Osteocyte (in vitro differentiated cells): ENCODE data around the gene C4BPA. TPM values are rescaled to one million over a fixed set of nuclear protein-coding genes. Genes with fewer than 3 reads are reported as not detected.

ENCODE experiments used
- DNase-seq: peaks from one replicate; pipeline ENCODE4 v3.0.0; 2021; ENCODE audit warnings: mixed read lengths; ENCODE audit not compliant: unreplicated experiment; ENCODE audit errors: extremely low spot score
- H3K27ac Mint-ChIP-seq: one replicate; pipeline ENCODE4 v1.8.0; 2021; ENCODE audit warnings: mild to moderate bottlenecking, mixed read lengths; ENCODE audit not compliant: unreplicated experiment
- H3K27me3 Mint-ChIP-seq: one replicate; pipeline ENCODE4 v1.8.0; 2021; ENCODE audit warnings: mixed read lengths; ENCODE audit not compliant: unreplicated experiment
- H3K36me3 Mint-ChIP-seq: one replicate; pipeline ENCODE4 v1.8.0; 2021; ENCODE audit warnings: mixed read lengths; ENCODE audit not compliant: unreplicated experiment
- H3K4me1 Mint-ChIP-seq: one replicate; pipeline ENCODE4 v1.8.0; 2021; ENCODE audit warnings: mixed read lengths; ENCODE audit not compliant: unreplicated experiment
- H3K4me3 Mint-ChIP-seq: one replicate; pipeline ENCODE4 v1.8.0; 2021; ENCODE audit warnings: mild to moderate bottlenecking, moderate library complexity, mixed read lengths; ENCODE audit not compliant: unreplicated experiment
- H3K9me3 Mint-ChIP-seq: one replicate; pipeline ENCODE4 v1.8.0; 2021; ENCODE audit warnings: mixed read lengths; ENCODE audit not compliant: unreplicated experiment
- total RNA-seq: library from RNA; stranded (reverse); gene quantifications from 2 replicates; pipeline ENCODE4 v1.2.1, GENCODE V29; 2021
- TF ChIP-seq, protein P1 (sequence below): fragments of 200-600 bp; sonication (generic); IDR thresholded peaks from 2 replicates; pipeline ENCODE4 v1.5.0; 2021; ENCODE audit warnings: antibody characterized with exemption, mild to moderate bottlenecking, moderate library complexity

Gene C4BPA
- total RNA-seq, 1 donor from 2014 or later: not detected

- Mint-ChIP-seq H3K27ac (no peak overlapping the region), H3K9me3 (no peaks in the 10 kb centered on the region), H3K27me3 (peaks cover 17% of the 10 kb centered on the region), H3K4me1 (no peaks in the 10 kb centered on the region), H3K36me3 (no peaks in the 10 kb centered on the region), H3K4me3 (no peak overlapping the region)
- TF ChIP-seq, protein P1, sequence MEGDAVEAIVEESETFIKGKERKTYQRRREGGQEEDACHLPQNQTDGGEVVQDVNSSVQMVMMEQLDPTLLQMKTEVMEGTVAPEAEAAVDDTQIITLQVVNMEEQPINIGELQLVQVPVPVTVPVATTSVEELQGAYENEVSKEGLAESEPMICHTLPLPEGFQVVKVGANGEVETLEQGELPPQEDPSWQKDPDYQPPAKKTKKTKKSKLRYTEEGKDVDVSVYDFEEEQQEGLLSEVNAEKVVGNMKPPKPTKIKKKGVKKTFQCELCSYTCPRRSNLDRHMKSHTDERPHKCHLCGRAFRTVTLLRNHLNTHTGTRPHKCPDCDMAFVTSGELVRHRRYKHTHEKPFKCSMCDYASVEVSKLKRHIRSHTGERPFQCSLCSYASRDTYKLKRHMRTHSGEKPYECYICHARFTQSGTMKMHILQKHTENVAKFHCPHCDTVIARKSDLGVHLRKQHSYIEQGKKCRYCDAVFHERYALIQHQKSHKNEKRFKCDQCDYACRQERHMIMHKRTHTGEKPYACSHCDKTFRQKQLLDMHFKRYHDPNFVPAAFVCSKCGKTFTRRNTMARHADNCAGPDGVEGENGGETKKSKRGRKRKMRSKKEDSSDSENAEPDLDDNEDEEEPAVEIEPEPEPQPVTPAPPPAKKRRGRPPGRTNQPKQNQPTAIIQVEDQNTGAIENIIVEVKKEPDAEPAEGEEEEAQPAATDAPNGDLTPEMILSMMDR: no peak
- DNase-seq: no peak
Measured at GRCh38 chr1:207097871-207098324, 6.1 kb upstream of the C4BPA start.

DNA sequence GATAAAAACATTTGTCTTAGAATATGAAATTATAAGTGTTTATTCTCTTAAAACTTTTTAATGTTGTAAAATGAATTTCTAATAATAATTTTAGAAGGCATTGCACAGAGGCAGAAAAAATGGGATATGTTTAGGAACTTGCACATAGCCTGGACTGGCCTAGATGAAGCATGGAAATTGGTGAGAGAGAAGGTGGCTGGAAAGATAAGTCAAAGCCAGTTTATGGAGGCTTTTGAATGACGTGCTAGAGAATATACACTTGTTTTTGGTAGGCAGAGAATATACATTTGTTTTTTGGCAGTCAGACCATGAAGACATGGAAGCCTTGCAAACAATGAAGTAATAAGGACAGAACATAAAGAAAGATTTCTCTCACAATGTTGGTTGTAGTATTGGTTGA, 2.3 kb upstream of the C4BPA start:
- Mint-ChIP-seq H3K4me1 (no peaks in the 10 kb centered on the region), H3K36me3 (no peaks in the 10 kb centered on the region)

GRCh38 chr1:207102146-207102545, 1.9 kb upstream of the C4BPA start:
- no peak for DNase-seq
- TF ChIP-seq, protein P1: no peak
- H3K4me3 Mint-ChIP-seq: no peak overlapping the region
- H3K27me3 Mint-ChIP-seq: peaks cover 19% of the 10 kb centered on the region
- H3K4me1 Mint-ChIP-seq: no peaks in the 10 kb centered on the region
- H3K9me3 Mint-ChIP-seq: no peaks in the 10 kb centered on the region
- H3K36me3 Mint-ChIP-seq: no peaks in the 10 kb centered on the region
- no peak overlapping the region for H3K27ac Mint-ChIP-seq

More for the DNA sequence above, 2.3 kb upstream of the C4BPA start:
- Mint-ChIP-seq H3K27ac (no peak overlapping the region), H3K4me3 (no peak overlapping the region), H3K9me3 (no peaks in the 10 kb centered on the region), H3K27me3 (peaks cover 17% of the 10 kb centered on the region)
- no peak for DNase-seq
- TF ChIP-seq, protein P1: no peak

DNA sequence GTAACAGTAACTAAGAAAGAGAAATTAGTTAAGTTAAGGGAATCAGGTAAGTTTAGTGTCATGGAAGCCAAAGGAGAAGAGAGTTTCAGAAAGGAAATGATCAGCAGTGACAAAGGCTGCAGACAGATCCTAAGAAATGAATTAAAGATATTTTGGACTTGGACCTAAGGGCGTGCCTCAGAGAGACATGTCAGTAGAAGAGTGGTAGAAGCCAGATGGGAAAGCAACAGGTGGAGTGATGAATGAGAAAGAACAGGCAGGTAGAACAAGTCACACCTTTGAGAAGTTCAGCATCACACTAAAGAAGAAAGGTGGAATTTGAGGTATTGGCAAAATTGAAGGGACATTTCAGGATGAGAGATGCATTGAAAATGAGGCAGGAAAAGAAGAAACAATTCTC, 1.4 kb upstream of the C4BPA start:
- Mint-ChIP-seq H3K4me1 (no peaks in the 10 kb centered on the region), H3K27me3 (peaks cover 20% of the 10 kb centered on the region), H3K9me3 (no peaks in the 10 kb centered on the region), H3K27ac (no peak overlapping the region), H3K4me3 (no peak overlapping the region), H3K36me3 (no peaks in the 10 kb centered on the region)
- TF ChIP-seq, protein P1: no peak
- DNase-seq: no peak

- TF ChIP-seq, protein P1: no peak
- DNase-seq: no peak
- H3K4me1 Mint-ChIP-seq: no peaks in the 10 kb centered on the region
- no peaks in the 10 kb centered on the region for H3K9me3 Mint-ChIP-seq
- peaks cover 23% of the 10 kb centered on the region for H3K27me3 Mint-ChIP-seq
- no peak overlapping the region for H3K4me3 Mint-ChIP-seq
- no peak overlapping the region for H3K27ac Mint-ChIP-seq
- no peaks in the 10 kb centered on the region for H3K36me3 Mint-ChIP-seq
Measured at GRCh38 chr1:207109004-207109403, 5.0 kb downstream of the C4BPA start.
